Stimulated activated CD8-positive, alpha-beta memory T cell treated with anti-CD3 and anti-CD28 coated beads, Interleukin-12 subunit alpha, Interleukin-12 subunit beta, amount 100 ng/mL, for 24 hours (primary cell): Measurements from ENCODE around the gene NR5A1.

Experiments used
- DNase-seq: peaks from one replicate; pipeline ENCODE4 v3.0.0-alpha.2; 2020; ENCODE audit errors: extremely low read depth

NR5A1 gene

DNA sequence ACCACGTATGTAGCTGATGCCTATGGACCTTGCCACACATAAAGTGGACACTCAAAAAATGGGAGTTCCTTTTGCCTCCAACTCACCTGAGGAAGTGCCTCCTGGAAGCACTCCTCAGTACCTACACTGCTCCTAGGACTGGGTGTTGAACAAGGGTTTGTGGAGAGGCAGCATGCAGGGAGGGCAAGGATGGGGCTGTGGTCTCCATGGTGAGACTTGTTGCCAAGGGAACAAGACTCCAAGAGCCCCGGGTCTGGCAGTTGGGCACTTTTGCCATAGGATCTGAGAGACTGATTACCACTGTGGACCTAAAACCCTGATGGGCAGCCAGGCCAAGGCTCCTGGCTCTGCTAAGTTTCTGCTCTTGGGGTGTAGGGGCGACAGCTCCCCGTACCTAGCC, 6.9 kb upstream of the NR5A1 start:
- no peak for DNase-seq

DNA sequence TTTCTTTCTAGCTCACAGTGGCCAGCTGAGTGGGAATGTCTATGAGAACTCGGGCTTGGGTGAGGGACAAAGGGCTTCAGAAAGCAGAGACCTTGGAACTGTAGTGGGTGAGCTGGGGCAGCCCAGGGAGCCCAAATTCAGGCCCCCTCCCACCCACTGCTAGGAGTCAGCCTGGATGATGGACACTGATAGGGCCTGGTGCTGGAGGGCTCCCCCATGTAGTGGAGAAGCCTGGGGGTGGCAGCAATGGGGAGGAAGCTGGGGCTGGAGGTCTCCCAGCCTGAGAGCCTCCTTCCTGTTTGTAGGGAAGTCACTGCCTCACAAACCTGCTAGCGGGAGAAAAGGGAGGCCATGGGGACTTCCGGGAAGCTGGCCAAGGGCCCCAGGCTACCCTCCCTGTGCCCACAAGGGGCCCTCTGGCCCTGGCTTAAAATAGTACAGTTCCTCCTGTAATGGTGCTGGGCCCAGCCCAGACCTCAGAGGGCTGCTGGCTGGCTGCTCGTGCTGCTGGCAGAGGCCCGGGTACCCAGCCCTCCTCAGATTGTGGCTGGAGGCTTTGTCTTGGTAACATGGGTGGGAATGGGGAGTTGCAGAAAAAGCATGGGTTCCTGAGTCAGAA, 6.3 kb upstream of the NR5A1 start:
- no peak for DNase-seq

DNA sequence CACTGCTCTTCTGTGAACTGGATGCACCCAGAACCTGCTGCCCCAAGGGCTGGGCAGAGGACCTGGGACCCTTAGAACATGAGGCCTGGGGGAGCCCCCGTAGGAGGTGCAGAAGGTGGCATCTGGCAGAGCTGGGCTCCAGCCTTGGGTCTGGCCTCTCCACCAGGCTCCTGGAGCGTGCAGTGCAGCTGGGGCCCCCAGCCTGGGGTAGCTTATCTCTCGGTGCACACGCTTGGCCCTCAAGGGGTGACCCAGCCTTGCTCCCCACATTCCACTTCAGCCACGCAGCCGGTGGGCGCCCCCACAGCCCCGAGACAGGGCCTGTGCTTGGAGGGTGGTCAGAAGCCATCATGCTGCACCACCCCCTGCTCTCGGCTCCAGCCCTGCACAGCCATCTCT, 5.6 kb upstream of the NR5A1 start:
- DNase-seq, result no peak

DNA sequence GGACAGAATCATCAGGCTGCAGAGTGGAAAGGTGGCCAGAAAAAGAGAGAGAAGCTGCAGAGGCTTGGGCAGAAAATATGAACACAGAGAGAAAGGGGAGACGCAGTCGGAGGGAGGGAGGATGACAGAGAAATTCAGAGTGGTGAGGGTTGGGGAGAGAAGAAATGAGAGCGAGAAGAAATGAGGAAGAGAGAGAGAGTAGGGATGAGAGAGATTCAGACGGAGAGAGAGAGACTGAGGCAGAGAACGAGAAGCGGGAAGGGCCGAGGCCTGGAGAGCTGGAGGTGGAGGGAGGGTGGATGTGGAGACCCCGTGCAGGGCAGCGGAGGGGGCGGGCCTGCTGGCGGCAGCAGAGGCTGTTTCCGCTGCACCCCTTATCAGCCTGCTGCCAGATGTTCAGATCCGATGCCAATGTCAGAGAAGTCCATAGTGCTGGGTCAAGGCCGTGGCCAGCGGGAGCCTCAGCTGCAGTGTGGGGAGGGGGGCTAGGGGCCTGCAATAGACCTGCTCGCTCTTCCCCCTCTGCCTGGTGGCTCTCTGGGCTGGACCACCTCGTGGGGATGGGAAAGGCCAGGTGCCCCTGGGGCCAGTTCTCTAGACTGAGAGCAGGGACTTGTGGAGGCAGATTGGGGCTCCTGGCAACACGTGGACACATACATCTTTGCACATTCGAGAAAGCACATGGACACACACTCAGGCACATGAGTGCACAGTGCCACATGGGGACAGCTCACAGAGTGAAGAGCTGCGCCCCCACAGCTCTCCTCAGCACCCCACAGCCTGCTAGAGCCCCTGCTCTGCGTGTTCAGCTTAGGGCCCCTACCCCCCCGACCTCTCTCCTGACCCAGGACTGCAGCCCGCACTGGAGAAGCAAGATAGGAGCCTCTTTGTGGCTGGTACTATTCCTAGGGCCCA, 4.9 kb upstream of the NR5A1 start:
- DNase-seq, result no peak

DNA sequence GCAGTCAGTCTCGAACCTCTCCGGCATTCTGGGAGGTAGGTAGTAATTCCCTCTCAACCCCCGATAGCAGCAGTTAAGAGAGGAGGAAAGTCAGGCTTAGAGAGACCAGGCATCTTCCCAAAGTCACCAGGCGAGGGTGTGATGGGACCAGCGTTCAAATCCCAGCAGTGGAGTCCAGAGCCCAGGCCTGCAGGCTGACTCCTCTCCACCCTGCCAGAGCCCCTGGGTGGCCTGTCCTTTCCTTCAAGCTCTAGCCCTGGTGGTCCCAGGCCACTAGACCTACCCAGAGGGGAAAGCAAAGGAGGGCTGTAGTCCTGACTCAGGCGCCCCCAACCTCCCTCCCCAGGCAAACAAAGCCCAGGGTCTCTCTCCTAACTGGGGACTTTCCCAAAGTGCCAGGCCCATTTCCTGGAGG, 4.2 kb upstream of the NR5A1 start:
- no peak for DNase-seq

DNA sequence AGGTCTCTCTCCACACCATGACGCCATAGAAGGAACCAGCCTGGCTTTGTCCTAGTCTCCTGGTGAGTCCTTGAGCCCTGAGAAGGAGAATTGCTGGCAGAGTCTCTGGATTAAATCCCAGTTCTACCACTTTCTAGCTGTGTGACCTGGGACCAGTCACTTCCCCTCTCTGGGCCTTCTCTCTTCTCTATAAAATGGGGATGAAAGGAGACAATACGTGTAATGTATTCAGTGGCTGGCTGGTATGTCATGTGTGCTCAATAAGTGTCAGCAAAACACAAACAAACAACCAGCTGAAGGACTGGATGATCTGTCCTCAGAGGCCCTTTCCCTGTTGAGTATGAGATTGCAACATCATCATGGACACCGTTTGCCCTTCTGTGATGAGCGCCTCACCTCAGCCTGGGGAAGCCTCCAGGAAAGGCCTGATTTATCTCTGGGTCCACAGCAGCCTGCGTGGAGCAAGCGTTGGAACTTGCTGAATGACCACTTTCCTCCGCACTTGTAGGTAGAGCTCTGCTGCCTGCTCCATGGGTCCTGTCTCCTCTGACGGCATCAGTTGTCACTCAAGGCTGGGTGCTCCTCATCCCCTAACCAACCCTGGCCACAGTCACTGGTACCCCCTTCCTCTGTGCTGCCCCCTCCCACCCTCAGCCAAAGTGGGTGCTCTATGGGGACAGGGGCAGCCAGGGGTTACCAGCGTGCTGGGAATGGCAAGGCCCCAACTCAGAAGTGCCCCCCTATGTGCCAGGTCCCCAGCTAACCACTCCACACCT, 3.6 kb upstream of the NR5A1 start:
- no peak for DNase-seq

DNA sequence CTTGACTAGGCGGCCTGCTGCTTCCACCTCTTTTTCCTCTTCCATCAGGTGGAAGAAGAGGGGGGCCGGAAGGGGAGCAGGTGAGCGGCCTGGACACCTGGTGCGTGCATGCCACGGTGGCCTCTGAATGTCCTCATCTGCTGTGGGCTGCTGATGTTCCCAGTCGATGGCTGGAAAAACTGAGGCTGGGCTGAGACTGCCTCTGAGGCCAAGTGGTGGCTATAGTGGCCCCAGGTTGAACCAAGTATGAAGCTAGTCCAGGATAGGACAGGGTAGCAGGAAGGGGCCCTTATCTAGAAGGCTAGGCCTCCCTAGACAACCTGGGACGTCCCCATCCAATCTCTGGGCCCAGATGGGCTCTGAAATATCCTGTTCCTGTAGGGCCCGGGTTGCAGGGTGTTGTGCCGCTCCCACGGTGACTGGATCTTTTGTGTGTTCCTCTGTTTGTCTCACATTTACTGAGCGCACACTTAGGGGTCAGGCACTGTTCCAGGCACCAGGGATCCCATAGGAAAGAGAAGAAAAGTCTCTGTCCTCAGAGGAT, 753 bp upstream of the NR5A1 start:
- no peak for DNase-seq

DNA sequence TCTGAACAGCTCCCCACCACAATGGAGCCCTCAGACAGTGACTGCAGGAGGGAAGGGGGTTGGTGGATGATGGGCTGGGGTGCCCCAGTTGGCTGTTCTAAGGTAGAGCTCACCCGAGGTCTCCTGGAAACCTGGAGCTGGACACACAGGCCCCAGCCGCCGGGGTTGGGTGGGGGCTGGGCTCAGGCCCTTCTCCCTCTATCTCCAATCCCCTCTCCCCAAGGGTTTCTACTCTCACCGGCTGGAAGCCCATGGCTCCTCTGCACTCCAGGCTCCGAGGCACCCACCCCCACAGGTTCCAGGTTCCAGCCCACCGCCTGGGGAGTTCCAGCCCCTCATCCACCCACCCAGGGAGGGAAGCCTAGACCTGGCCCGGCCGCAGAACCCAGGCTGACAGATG, 766 bp downstream of the NR5A1 start:
- no peak for DNase-seq

DNA sequence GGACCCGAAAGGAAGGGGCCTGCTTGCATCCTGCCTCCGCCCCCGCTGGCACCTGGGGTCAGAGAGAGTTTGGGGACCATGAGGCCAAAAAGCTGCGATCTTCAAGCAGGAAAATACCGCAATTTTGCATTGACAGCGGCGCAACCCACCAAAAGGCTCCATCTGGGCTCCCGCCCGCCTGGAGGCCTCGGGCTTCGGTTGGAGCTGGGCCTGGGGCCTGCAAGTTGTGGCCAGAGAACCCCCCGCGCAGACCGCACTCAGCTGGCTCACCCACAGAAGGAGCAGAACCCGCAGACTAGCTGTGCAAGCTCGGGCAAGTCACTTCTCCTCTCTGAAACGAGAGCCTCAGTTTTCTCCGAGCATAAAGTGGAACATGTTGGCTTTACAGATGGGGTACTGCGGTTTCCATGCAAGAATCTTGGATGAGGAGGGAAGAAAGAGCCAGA, 1.3 kb downstream of the NR5A1 start:
- DNase-seq, result no peak

DNA sequence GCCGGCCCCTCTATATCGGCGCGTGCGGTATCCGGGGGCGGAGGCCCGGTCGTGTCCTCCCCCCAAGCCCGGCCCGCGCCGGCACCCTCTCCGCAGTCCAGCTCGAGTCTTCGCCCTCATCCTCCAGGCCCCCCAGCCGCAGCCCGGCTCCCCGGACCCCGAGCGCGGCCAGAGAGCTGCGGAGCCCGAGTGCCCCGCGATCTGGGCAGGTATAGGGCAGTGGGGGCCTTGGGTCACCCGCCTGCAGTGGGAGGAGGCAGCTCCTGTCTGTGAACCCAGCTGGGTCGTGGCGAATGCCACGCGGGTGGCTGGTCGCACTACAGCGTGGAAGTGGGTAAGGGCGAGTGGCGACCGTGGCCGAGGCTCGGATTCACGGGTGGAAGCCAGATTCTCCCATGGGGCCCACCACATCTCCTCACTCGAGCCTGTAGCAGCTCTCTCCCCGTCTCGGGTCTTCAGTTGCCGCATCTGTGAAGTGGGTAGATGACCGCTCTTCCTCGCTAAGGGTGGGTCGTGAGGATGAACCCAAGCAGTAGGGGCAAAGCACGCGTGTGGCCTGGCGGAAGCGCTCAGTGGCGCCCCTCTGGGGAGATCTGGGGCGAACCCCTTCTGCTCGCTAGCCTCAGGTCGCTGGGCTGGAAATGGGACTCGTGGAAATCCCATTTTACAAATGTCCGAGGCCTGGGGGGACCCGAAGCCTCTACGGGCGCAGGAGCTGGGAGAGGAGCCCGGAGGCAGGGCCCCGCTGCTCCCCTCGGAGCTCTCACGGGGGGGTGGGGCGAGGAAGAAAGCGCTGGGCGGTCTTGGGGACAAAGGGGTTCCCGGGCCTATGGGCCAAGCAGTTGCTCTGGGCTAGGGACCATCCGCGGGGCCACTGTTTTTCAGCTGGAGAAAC, 1.9 kb downstream of the NR5A1 start:
- no peak for DNase-seq

DNA sequence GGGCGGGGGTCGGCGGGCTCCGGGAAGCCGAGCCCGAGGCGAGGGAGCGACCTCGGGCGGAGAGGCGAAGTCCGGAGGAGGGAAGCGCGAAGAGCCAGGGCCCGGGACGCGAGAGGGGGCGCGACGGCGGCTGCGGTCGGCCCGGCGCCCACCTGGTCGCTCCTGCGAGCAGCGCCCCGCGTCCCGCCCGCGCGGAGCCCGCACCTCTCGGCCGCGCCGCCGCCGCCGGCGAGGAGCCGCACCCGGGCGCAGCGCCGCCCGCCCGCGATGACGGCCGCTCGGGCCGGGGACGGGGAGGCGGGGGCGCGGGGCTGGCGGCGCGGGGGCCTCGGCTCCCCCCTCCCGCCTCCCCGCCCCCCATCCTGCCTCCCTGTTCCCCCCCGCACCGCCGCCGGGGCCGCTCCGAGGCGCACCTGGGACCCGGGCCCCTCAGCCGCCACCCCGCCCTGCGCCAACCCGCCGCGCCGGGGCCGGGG, 2.6 kb downstream of the NR5A1 start:
- DNase-seq, result no peak

DNA sequence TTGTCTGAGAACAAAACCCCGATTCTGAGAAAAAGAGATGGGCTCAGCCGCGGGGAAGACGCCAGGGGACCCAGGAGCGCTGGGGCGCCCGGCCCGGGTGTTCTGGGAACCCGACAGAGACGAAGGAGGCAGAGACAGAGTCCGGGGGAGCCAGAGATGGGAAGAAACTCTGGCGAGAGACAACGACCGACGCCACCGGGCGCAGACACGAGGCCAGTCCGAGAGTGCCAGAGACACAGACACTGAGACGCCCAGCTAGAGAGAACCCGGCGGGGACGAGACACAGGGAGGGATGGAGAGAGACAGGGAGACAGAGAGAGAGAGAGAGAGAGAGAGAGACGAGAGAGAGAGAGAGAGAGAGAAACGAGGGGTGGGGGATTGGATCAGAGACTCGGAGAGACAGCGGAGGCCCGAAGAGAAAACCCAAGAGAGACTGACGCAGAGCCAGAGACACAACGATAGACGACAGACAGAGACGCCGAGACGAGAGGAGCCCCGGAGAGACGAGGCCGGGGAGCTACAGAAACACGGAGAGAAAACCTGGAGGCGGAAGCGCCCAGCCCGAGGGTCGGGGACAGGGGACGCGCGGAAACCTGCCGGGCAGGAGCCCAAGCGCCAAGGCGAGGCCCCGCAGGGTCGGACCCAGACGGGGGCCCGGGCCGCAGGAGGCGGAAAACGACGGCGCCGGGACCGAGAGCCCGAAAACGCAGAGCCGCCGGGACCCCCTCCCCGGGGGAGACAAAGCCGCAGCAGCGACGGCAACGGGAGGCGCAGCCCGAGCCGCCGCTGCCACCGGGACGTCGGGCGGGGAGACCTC, 3.3 kb downstream of the NR5A1 start:
- no peak for DNase-seq

DNA sequence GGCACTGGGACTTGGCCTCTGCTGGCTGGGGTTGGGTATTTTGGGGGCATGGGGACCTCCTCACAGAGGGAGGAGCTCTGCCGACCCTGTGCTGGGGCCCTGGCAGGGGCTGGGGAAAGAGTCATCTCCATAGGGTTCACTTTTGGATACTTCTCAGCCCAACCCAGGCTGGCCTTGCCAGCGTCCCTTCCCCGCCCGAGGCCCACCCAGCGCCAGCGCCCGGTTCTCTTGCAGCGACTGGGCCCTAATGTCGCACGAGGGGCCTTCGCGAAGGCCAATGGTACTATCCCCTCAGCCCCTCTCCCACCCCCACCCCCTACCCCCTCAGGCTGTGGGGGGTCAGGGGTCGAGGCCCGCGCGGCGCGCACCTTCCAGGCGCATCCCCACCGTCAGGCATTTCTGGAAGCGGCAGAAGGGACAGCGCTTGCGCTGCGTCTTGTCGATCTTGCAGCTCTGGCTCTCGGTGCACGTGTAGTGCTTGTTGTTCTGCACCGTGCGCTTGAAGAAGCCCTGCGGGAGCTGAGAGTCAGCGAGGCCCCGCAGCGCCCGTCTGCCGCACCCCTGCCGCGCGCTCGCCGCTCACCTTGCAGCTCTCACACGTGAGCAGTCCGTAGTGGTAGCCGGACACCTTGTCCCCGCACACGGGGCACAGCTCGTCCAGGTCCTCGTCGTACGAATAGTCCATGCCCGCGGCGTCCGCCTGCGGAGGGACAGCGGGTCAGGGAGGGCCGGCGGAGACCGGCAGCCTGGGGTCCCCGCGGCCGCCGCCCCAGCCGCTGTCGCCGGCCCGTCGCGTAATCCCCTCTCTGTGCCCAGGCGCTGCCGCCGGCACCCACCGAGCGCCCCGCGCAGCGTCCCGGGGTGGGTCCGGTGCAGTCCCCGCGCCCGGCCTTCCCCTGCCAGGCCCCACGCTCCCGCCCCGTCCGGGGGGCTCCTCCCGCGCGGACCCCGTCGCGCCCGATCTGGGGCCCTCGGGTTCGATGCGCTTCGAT, 4.2 kb downstream of the NR5A1 start:
- DNase-seq, result no peak

DNA sequence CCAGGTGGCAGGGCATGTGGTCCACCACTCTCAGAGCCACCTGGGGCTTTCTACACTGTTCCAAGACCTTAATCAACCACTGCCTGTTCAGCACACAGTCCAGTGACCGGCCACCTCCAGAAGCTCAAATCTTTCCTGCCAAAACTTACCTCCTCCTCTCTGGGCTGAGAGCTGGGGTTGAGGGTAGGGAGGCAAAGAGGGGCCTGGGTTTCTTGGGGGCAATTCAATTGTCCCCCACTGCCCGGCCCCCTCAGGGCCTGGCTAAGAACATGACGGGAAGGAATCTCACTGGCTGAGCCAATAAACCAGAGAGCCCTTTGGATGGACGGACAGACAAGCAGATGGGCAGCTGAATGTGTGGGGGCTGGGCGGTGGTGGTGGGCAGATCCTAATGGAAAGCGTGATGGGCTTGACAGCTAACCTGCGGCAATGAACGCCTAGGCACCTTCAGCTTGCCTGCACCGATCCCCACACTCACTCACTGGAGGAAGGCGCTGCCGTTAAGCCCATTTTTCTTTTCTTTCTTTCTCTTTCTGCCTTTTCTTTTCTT, 5.4 kb downstream of the NR5A1 start:
- no peak for DNase-seq

DNA sequence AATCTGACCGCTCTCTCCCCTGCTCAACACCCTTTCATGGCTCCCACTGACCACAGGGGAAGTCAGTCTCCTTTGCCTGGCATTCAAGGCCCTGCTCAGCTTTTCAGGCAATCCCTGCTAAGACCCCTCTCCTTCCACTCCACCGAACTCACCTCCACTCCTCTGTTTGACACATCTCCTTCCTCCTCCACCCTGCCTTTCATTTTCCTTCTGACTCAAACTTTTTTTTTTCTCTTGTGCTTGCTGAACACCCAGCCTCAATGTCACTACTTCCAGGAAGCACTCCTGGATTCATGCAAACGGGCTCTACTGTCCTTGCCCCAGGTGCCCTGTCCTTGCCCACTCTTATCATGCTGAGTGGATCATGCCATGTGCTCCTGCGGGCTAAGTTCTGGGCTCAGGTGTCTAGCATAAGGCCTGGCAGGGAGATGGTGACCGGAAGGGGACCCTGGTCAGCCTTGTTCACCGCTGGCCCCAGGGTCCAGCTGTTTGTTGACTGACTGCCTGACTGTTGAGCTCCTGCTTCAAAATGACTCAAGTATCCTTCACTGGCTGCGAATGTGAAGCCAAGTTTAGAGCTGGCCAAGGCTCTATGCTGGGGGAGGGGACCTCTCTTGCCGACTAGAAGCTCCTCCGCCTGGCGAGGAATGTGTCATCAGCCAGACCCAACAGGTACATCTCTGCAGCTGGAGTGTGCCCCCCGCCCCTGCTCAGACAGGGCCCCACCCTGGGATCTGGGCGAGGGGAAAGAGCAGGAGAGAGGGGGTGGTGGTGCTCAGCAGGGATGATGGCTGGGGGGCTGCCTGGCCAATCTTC, 6.2 kb downstream of the NR5A1 start:
- no peak for DNase-seq

DNA sequence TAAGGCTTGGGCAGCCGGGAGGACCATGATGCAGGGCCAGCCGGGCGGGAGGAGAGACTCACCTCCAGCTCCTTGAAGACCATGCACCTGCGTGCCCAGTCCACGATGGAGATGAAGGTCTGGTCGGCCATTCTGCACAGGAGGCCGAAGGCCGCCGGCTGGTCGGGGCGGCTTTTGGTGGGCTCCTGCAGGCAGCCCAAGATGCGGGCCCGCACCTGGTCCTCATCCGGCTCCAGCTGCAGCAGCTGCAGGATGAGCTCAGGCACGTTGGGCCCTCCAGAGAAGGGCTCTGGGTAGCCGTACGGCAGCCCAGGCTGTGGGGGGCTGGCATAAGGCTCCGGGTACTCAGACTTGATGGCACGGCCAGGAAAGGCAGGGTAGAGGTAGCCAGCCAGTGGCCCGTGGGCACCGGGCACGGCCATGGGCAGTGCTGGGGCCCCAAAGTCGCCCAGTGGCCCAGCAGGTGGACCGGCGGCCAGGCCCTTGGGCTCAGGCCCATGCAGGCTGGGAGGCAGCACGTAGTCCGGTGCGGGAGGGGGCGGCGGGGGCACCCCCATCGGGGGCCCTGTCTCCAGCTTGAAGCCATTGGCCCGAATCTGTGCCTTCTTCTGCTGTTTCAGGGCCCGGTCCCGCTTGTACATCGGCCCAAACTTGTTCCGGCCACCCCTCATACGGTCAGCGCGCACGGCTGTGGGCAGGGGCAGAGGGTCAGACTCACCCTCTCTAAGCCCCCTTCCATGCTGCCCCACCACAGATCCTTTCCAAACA, 7.0 kb downstream of the NR5A1 start:
- no peak for DNase-seq

DNA sequence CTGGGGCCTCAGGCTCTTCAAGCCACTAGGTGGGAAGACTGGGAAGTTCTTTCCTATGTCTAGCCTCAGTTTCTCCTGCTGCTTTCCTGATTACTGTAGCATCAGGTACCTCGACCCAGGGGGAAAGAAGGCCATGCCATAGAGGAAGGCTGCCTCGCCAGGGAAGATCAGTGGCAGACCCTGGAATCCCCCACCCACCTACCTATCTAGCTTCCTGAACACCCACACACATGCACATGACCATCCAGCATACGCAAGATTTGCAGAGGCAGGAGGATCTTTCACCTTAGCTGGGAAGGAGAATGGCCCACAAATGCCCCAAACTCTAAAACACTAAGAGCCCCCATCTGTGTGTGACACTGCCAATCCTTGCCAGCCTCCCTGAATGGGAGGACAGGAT, 8.0 kb downstream of the NR5A1 start:
- no peak for DNase-seq
